HG02588 (cell line): Measurements from ENCODE around the gene TSTD2.

Experiments
- ATAC-seq: cut with Tn5 transposase; IDR thresholded peaks from one replicate; pipeline ENCODE4 v1.9.1; 2021; ENCODE audit warnings: mild to moderate bottlenecking, moderate library complexity; ENCODE audit not compliant: unreplicated experiment

The TSTD2 gene

DNA sequence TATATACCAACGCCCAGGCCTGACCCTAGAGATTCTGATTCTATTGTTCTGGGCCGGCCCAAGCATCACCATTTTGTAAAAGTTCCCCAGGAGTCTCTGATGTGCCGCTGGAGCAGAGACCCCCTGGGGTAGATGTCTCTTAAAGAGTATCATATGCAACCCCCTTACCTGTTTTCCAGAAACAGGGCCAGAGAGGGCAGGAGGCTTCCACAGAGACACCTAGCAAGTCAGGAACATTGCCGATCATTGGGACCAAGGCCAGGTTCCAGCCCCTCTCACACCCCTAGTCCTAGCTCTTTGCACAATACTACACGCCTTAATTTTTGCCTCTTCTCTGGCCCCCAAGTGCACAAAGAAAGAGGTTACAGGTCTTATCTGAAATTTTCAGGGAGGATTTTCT is 67.9 kb downstream of the TSTD2 start:
- no peak for ATAC-seq

DNA sequence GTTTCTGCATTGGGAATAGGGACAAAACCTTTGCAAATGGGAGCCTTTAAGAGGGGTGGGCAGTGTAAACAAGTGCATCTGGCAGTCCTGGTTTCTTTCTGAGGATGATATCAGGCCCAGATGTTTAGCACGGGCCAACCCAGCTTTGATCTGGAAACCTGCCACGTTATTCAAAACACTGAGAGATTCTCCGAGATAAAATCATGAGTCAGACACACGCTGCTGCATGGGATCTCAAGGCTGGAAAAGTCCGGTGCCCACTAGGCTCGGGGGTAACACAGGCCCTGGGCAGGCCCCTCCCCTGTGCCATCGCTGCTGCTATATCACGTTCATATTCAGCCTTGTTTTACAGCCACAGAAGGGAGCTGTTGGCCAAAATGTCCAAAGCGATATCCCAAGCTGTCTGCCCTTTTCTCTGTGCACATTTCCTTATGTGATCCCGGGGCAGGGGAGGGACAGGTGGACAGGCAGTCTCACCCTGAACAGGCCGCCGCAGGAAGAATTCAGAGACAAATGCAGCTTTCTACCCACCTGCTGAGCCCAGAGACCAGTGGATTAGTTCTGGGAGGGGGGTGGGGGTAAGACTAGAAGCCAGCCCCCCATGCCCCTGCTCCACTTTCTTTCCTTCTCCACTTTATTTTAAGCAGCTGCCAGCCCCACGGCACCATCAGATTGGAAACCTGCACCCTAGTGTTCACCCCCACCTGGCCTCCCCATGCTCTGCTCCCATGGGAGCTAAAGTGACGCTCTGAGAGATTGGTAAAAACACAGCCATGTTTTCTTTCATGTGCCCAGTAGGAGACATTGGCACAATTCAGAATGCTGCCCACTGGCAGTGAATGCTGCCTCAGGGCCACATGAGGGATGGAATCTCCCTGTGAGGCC is 68.6 kb downstream of the TSTD2 start:
- no peak for ATAC-seq

DNA sequence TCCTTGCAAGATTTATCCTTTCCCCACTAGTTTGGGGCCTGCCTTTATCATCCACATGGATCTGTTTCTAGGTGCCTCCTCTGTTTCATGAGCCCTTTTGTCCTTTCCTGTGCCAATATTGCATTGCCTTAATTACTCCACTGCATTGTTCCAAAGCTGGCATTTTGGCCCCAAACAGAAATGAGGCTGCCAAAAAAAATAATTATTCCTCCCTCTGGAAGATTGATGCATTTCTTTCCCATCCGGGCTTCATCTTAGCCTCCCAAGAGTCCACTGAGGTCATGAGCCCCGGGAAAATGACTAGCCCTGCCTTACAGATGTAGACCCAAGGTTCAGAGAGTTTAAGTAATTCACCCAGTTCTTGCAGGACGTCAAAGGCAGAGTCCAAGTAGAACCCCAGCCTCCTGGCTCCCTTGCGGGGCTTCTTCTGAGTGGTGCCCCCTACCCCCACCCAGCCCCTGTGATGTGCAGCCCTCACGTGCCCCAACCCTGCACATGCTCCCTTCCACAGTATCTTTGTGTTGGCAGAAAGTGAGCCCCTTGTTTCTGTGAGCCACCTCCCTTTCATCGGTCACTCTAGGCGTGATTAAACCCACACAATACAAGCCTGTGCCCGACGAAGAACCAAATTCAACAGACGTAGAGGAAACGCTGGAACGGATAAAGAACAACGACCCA is 69.6 kb downstream of the TSTD2 start:
- no peak for ATAC-seq

DNA sequence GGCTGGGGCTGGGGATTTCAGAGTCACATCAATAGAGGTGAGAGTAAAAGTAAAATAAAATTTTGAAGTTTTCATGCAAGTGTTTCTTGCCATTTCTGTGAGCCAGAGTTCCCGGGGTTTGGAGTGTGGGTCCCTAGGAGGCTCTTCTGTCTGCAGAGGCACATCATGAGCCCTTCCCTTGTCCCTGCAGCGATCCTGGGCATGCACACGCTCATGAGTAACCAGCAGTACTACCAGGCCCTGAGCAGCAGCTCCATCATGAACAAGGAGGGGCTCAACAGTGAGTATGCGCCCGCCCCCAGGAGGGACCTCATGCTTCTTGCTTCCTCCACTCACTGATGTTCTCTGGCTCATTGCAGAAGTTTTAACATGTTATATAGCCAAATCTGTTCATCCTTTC is 70.6 kb downstream of the TSTD2 start:
- no peak for ATAC-seq

DNA sequence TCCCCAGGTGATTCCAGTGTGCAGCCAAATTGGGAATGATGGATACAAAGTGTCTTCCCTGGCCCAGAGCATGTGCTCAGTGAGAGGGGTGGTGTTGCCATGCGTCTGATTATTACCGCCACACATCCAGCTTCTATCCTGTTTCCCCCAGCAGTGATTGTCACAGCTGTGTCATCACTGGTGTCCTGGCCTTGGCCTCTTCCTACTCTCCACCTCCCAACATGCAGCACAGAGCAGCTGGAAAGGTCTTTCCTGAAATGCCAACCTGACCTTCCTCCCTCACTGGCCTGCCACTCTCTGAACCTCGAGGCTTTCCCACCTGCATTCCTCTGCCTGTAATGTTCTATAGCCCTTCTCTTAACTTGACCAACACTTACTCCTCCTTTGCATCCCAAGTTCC is 71.7 kb downstream of the TSTD2 start:
- ATAC-seq, result no peak

DNA sequence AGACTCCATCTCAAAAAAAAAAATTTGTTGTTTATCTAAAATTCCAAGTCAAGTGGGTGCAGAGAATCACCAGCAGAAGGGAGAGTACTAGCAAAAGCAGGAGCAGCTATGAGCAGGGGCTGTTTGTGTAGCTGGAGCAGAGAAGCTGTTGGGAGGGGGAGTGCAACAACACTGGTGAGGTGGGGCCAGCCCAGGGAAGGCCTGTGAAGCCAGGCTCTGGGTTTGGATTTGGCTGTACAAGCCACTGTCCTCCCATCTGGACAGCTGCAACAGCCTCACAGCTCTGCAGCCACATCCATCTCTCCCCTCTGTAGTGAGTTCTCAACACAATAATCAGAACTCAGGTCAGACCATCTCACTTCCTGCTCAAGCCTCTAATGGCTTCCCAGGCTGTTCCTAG is 72.3 kb downstream of the TSTD2 start:
- ATAC-seq, result no peak

DNA sequence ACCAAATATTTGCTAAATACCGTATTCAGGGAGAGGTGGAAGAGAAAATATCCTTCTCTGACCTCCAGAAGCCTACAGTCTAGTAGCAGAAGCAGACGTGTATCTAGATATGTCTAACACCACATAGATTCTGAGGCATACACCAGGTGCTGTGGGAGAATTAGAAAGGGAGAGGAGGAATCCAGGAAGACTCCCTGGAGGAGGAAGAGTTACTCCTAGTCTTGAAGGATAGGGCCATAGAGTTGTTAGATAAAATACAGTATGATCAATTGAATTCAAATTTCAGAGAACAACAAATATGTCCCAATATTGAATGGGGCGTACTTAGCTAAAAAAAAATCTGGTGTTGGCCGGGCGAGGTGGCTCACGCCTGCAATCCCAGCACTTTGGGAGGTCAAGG is 73.0 kb downstream of the TSTD2 start:
- no peak for ATAC-seq

DNA sequence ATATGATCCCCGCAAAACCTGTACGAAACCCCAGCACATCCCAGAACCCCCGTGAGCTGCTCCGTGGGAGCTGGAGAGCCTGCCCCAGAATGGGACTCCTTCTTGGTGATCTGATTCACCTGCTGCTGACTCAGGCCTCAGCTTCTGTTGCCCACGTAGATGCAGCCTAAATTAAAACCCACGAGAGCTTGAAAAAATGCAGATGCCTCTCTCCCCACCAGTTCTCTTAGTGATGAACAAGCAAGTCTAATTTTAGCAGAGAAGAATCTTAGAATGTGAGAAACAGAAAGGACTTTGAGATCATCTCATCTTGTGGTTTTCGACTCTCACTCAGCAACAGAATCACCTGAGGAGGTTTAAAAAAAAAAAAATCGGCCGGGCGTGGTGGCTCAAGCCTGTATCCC is 74.1 kb downstream of the TSTD2 start:
- ATAC-seq, result peak; percentile 81

DNA sequence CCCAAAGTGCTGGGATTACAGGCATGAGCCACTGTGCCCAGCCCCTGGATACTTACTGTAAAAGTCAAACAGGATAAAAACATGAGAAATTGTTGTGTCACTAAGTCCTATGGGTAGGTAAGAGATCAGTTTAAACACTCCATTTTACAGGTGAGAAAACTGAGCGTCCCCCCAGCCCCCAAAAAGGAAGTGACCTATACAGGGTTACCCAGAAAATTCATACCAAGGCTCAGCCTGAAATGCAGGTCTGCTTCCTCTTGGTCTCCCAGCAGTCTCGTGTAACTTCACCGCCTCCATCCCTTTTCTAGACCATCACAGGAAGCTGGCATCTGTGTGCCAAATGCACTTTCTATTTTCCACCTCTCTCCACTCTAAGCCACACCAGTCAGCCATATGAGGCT is 74.5 kb downstream of the TSTD2 start:
- ATAC-seq, result no peak

DNA sequence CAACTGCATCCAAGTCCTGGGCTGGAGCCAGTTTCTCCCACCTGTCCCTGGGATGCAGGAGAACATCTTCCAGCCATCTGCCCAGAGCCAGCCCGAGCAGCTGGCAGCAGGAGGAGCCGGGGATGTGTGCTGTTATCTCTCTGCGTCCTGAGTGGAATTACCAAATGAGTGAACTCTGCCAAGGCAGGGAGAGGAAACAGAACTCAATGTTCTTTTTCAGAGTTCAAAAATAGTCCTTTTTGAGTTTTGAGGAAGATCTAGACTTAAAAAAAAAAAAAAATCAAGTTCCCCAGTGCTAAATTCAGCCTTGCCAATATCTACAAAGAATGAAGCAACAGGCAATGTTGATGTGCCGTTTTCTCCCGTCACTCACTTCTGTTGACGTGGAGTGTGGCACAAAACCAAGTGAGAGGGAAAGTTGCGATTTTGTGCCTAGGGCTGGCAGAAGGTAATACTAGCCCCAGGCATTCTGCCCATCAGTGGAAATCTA is 75.5 kb downstream of the TSTD2 start:
- ATAC-seq, result no peak

DNA sequence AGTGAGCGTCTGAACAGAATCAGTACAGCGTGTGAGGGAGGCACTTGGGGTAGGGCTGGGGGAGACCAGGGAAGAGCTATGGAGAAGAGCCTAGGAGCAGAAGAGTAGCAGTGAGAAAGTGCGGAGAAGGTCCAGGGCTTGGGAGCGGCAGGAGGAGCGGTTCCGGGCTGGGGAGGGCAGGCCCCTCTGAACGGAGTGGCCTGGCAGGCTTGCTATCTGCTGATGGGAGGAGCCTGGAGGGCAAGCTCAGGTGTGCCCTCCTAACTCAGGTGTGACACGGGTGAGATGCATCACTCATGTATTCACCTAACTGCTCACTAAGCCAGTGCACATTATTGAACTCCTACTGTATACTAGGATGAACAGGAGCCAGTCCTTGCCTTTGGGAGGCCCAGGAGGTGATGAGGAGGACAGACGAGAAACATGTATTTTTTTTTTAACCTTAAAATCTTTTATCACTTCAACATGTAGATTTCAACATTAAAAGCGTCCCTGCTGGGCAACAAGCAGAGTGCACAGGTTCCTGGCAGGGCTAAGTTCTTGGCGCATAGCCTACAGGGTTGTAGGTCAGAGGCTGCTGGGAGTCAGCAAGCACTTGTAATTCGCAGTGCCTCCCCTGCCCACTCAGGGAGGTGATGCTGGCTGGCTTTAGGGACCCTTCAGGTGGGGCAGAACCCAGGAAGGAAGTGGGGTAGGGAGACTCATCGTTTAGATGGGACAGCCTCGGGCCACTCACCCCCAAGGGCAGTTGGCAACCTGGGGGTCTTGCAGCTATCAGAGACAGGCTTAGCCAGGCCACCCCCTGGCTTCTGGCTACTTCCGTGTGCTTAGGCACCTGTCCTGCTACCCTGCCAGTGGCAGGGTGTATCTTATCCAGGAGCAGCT is 76.2 kb downstream of the TSTD2 start:
- ATAC-seq, result no peak

DNA sequence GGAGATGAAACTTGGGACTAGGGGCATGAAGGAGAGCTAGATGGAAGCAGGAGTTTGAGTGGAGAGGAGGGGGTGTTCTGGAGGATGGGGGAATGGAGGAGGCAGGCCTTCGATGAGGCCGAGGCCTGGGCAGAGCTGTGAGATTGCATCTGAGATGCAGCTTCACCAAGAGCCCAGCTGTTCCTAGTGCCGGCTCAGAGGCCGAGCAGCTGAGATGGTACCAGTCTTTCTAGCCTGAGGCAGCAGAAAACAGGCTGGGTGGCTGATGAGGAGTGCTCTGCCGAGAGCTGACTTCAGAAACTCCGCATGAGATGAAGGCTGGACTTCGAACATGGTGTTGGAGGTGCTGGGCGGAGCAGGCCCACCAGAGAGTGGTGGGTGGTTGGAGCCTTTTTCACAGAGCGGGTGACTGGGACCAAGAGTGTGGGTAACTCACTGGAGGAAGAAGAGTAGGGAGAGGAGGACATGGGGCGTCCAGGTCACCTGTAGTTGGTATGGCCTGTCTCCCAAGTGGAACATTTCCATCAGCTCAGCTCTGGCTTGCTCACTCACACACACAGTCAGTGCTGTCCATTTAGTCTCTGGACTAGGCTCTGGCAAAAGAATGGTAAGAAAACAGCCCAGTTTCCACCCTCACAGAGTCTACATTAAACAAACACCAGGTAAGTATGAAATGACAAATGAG is 77.0 kb downstream of the TSTD2 start:
- ATAC-seq, result no peak

DNA sequence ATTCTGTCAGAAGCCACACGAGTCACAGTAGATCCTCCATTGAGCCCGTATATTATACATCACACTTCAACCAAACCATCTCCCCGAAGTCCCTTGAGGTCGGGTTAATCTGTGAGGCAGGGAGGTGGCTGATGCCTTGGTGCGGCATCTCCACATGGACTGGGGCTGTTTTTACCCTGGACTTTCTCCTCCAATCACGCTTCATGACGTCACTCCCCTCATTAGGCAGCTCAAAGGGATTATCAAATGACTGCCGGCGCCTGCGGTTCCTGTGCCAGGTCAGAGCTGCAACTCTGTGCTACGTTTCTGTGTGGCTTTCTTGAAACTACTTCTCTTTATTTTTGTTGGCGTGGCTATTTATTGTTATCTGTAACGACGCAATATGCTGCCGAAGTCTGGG is 78.0 kb downstream of the TSTD2 start:
- ATAC-seq, result no peak

DNA sequence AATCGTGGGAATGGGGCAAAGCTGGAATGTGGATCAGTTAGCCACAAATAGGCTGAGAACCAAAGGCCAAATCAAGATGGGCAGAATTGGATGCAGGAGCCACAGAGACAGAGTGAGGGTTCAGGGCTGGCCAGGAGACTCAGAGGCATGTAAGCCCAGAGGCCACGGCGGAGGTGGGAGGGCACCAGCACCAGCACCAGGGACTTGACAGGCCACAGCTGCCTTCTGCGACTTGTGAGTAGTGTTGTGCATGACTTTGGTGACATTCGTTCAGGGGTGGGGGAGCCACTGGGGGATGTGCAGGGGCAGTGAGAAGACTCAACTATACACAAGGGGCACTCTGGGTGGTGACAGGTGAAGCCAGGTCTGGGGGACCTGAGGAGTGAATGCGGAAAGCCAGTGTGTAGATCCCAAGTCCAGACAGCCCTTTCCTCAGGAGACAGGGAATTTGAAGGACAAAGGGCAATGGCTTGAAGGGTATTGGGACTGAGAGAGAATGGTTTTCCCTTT is 78.5 kb downstream of the TSTD2 start:
- ATAC-seq, result no peak

DNA sequence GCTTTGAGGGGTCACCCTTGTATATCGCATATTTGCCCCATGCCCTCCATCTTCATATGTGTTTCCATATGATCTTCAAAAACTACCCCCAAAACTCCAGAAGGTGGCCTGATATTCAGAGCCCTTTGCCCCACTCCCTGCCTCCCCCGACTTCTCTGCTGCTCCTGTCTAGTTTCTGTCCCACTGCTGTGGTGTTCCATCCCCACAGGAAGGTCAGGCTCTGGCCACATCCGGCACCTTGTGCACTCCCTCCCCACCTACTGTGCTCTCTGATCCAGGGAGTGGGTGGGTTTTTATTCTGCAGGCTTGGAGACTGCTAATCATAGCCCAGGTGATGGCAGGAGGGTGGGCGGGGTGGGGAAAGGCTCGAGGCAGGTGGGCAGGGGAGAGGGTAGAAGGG is 79.3 kb downstream of the TSTD2 start:
- ATAC-seq, result no peak

DNA sequence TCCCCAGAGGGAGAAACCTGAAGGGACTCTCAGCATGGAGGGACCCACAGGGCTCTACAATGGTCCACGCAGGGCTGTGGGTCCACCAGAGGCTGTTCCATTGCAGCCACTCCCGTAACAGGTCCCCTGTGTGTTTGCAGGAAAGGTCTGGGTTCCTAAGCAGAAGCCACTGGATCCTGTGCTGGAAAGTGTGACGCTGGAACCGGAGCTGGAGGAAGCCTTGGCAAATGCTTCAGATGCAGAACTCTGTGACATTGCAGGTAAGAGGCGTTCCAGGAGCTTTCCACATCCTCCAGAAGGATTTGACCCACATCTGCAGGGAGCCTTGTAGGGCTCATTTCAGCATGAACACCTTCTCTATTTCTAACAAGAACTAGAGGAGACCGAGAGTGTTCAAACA is 80.0 kb downstream of the TSTD2 start:
- ATAC-seq, result no peak

DNA sequence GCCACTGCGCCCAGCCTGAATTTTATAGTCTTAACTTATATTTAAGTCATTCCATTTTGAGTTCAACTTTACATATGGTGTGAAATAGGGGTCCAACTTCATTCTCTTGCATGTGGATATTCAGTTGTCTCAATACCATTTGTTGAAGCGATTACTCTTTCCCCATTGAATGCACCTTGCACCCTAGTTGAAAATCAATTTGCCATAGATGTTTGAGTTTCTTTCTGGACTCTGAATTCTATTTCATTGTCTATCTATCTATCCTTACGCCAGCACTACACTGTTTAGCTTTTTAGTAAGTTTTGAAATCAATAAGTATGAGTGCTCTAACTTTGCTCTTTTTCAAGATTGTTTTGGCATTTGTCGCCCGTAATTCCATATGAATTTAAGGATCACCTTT is 81.9 kb downstream of the TSTD2 start:
- ATAC-seq, result no peak

DNA sequence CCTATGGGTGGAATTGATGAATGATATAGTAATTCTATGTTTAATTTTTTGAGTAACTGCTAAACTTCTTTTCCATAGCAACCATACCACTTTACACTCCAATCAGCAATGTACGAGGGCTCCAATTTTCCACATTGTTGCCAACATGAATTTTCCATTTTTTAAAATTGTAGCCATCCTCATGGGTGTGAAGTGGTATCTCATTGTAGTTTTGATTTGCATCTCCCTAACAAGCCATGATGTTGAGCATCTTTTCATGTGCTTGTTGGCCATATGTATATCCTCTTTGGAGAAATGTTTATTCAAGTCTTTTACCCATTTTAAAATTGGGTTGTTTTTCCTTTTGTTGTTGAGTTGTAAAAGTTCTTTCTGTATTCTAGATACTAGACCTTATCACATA is 82.8 kb downstream of the TSTD2 start:
- ATAC-seq, result no peak
